Stimulated activated naive CD8-positive, alpha-beta T cell treated with anti-CD3 and anti-CD28 coated beads, Interleukin-15, Interleukin-2, amounts not matched to agents 100 ng/mL and 50 ng/mL, for 24 hours (primary cell): ENCODE results near the gene DCAF15.
"Not testable (repeated sequence)": the region's sequence is repeated elsewhere in the genome, so short reads cannot be mapped to it uniquely, and the experiment has no call there.

ENCODE experiments used
- H3K27ac Mint-ChIP-seq: one replicate; pipeline ENCODE4 v1.8.0; 2021; ENCODE audit warnings: mild to moderate bottlenecking, mixed read lengths
- H3K27me3 Mint-ChIP-seq: one replicate; pipeline ENCODE4 v1.8.0; 2021; ENCODE audit warnings: mixed read lengths
- H3K36me3 Mint-ChIP-seq: one replicate; pipeline ENCODE4 v1.8.0; 2021; ENCODE audit warnings: low read depth, mixed read lengths
- H3K4me1 Mint-ChIP-seq: one replicate; pipeline ENCODE4 v1.8.0; 2021; ENCODE audit warnings: low read depth, mixed read lengths
- H3K4me3 Mint-ChIP-seq: one replicate; pipeline ENCODE4 v1.8.0; 2021; ENCODE audit warnings: mild to moderate bottlenecking, mixed read lengths
- H3K9me3 Mint-ChIP-seq: one replicate; pipeline ENCODE4 v1.8.0; 2021; ENCODE audit warnings: mixed read lengths

Gene DCAF15

GRCh38 chr19:13922118-13922517, 30.2 kb upstream of the DCAF15 start:
- H3K27me3 Mint-ChIP-seq, H3K9me3 Mint-ChIP-seq, H3K4me3 Mint-ChIP-seq, H3K4me1 Mint-ChIP-seq, H3K27ac Mint-ChIP-seq: not testable (repeated sequence)
- peaks cover 45% of the 10 kb centered on the region for H3K36me3 Mint-ChIP-seq

GRCh38 chr19:13923194-13923987, 28.9 kb upstream of the DCAF15 start:
- H3K27me3 Mint-ChIP-seq = no peaks in the 10 kb centered on the region
- no peaks in the 10 kb centered on the region for H3K4me1 Mint-ChIP-seq
- no peak overlapping the region for H3K27ac Mint-ChIP-seq
- H3K36me3 Mint-ChIP-seq = peaks cover 43% of the 10 kb centered on the region
- no peak overlapping the region for H3K4me3 Mint-ChIP-seq
- peaks cover 5% of the 10 kb centered on the region for H3K9me3 Mint-ChIP-seq

- Mint-ChIP-seq H3K4me1 (no peaks in the 10 kb centered on the region), H3K36me3 (peaks cover 34% of the 10 kb centered on the region), H3K4me3 (no peak overlapping the region), H3K27me3 (no peaks in the 10 kb centered on the region), H3K27ac (no peak overlapping the region), H3K9me3 (peaks cover 2% of the 10 kb centered on the region)
Measured at GRCh38 chr19:13926010-13926409, 26.3 kb upstream of the DCAF15 start.

- H3K27ac Mint-ChIP-seq = no peak overlapping the region
- peaks cover 27% of the 10 kb centered on the region for H3K36me3 Mint-ChIP-seq
- no peaks in the 10 kb centered on the region for H3K27me3 Mint-ChIP-seq
- H3K4me3 Mint-ChIP-seq = no peak overlapping the region
- no peaks in the 10 kb centered on the region for H3K9me3 Mint-ChIP-seq
- H3K4me1 Mint-ChIP-seq = no peaks in the 10 kb centered on the region
Measured at GRCh38 chr19:13926715-13927114, 25.6 kb upstream of the DCAF15 start.

- no peaks in the 10 kb centered on the region for H3K27me3 Mint-ChIP-seq
- no peaks in the 10 kb centered on the region for H3K9me3 Mint-ChIP-seq
- H3K4me3 Mint-ChIP-seq = no peak overlapping the region
Measured at GRCh38 chr19:13929340-13929739, 23.0 kb upstream of the DCAF15 start.

GRCh38 chr19:13929956-13930355, 22.4 kb upstream of the DCAF15 start:
- Mint-ChIP-seq H3K4me3 (no peak overlapping the region), H3K27me3 (no peaks in the 10 kb centered on the region), H3K9me3 (no peaks in the 10 kb centered on the region), H3K36me3 (peaks cover 6% of the 10 kb centered on the region), H3K27ac (no peak overlapping the region), H3K4me1 (no peaks in the 10 kb centered on the region)

More at GRCh38 chr19:13929340-13929739, 23.0 kb upstream of the DCAF15 start:
- H3K4me1 Mint-ChIP-seq = no peaks in the 10 kb centered on the region
- no peak overlapping the region for H3K27ac Mint-ChIP-seq
- H3K36me3 Mint-ChIP-seq = peaks cover 10% of the 10 kb centered on the region

- no peaks in the 10 kb centered on the region for H3K27me3 Mint-ChIP-seq
- no peaks in the 10 kb centered on the region for H3K4me1 Mint-ChIP-seq
- H3K27ac Mint-ChIP-seq = no peak overlapping the region
- H3K9me3 Mint-ChIP-seq = no peaks in the 10 kb centered on the region
- H3K36me3 Mint-ChIP-seq = peaks cover 5% of the 10 kb centered on the region
- H3K4me3 Mint-ChIP-seq = no peak overlapping the region
Measured at GRCh38 chr19:13930402-13930801, 21.9 kb upstream of the DCAF15 start.

- H3K4me3 Mint-ChIP-seq = no peak overlapping the region
- no peaks in the 10 kb centered on the region for H3K27me3 Mint-ChIP-seq
- H3K9me3 Mint-ChIP-seq = no peaks in the 10 kb centered on the region
- H3K4me1 Mint-ChIP-seq = no peaks in the 10 kb centered on the region
- H3K36me3 Mint-ChIP-seq = peaks cover 5% of the 10 kb centered on the region
- no peak overlapping the region for H3K27ac Mint-ChIP-seq
Measured at GRCh38 chr19:13931391-13932148, 20.7 kb upstream of the DCAF15 start.

- no peaks in the 10 kb centered on the region for H3K4me1 Mint-ChIP-seq
- H3K9me3 Mint-ChIP-seq = no peaks in the 10 kb centered on the region
- H3K27me3 Mint-ChIP-seq = peaks cover under 1% of the 10 kb centered on the region
- no peak overlapping the region for H3K4me3 Mint-ChIP-seq
- H3K27ac Mint-ChIP-seq = no peak overlapping the region
- peaks cover 2% of the 10 kb centered on the region for H3K36me3 Mint-ChIP-seq
Measured at GRCh38 chr19:13932149-13932637, 20.1 kb upstream of the DCAF15 start.

GRCh38 chr19:13932911-13933393, 19.4 kb upstream of the DCAF15 start:
- no peaks in the 10 kb centered on the region for H3K36me3 Mint-ChIP-seq
- no peak overlapping the region for H3K4me3 Mint-ChIP-seq

GRCh38 chr19:13934785-13935109, 17.6 kb upstream of the DCAF15 start:
- no peak overlapping the region for H3K27ac Mint-ChIP-seq
- no peaks in the 10 kb centered on the region for H3K4me1 Mint-ChIP-seq
- H3K9me3 Mint-ChIP-seq = no peaks in the 10 kb centered on the region
- no peaks in the 10 kb centered on the region for H3K36me3 Mint-ChIP-seq
- H3K4me3 Mint-ChIP-seq = no peak overlapping the region
- H3K27me3 Mint-ChIP-seq = peaks cover 5% of the 10 kb centered on the region

More at GRCh38 chr19:13932911-13933393, 19.4 kb upstream of the DCAF15 start:
- Mint-ChIP-seq H3K9me3 (no peaks in the 10 kb centered on the region), H3K27ac (no peak overlapping the region), H3K27me3 (peaks cover 5% of the 10 kb centered on the region), H3K4me1 (no peaks in the 10 kb centered on the region)

- Mint-ChIP-seq H3K4me1 (no peaks in the 10 kb centered on the region), H3K4me3 (no peak overlapping the region), H3K27ac (no peak overlapping the region), H3K36me3 (no peaks in the 10 kb centered on the region), H3K9me3 (no peaks in the 10 kb centered on the region), H3K27me3 (peaks cover 5% of the 10 kb centered on the region)
Measured at GRCh38 chr19:13935765-13936510, 16.4 kb upstream of the DCAF15 start.

- Mint-ChIP-seq H3K27me3 (peaks cover 5% of the 10 kb centered on the region), H3K4me3 (no peak overlapping the region), H3K9me3 (no peaks in the 10 kb centered on the region), H3K27ac (no peak overlapping the region), H3K4me1 (no peaks in the 10 kb centered on the region), H3K36me3 (no peaks in the 10 kb centered on the region)
Measured at GRCh38 chr19:13937479-13938300, 14.6 kb upstream of the DCAF15 start.
